Karpas-422 (cell line): ENCODE measurements around the gene PHTF1. TPM values are rescaled to one million over a fixed set of nuclear protein-coding genes. Genes with fewer than 3 reads are reported as not detected.

Source experiments
- DNase-seq: peaks from one replicate; pipeline ENCODE4 v3.0.0-alpha.2; 2015
- H2AFZ ChIP-seq: fragments of 200-600 bp; sonication (generic); 2 replicates; pipeline ENCODE4 v1.6.1; 2014; ENCODE audit warnings: antibody characterized with exemption, low read length, mixed read lengths
- H3K27ac ChIP-seq: fragments of 200-600 bp; sonication (generic); 2 replicates; pipeline ENCODE4 v1.5.1; 2014; ENCODE audit warnings: mild to moderate bottlenecking, low read length, moderate library complexity
- H3K27me3 ChIP-seq: fragments of 200-600 bp; sonication (generic); 2 replicates; pipeline ENCODE4 v1.6.1; 2014; ENCODE audit warnings: low read length, mixed read lengths
- H3K36me3 ChIP-seq: fragments of 200-600 bp; sonication (generic); 2 replicates; pipeline ENCODE4 v1.6.1; 2014; ENCODE audit warnings: low read length, mixed read lengths; ENCODE audit not compliant: insufficient read depth
- H3K4me1 ChIP-seq: fragments of 200-600 bp; sonication (generic); 2 replicates; pipeline ENCODE4 v1.6.1; 2014; ENCODE audit warnings: mild to moderate bottlenecking, low read length, mixed read lengths
- H3K4me2 ChIP-seq: fragments of 200-600 bp; sonication (generic); 2 replicates; pipeline ENCODE4 v1.6.1; 2014; ENCODE audit warnings: low read length, low read depth, mild to moderate bottlenecking; ENCODE audit not compliant: poor library complexity, severe bottlenecking
- H3K4me3 ChIP-seq: fragments of 200-600 bp; sonication (generic); 2 replicates; pipeline ENCODE4 v1.5.1; 2014; ENCODE audit warnings: mild to moderate bottlenecking, antibody characterized with exemption, low read length, mixed read lengths
- H3K79me2 ChIP-seq: fragments of 200-600 bp; sonication (generic); 2 replicates; pipeline ENCODE4 v1.6.1; 2014; ENCODE audit warnings: mild to moderate bottlenecking, low read length, mixed read lengths
- H3K9ac ChIP-seq: fragments of 200-600 bp; sonication (generic); 2 replicates; pipeline ENCODE4 v1.6.0; 2014; ENCODE audit warnings: low read length
- H3K9me2 ChIP-seq: fragments of 200-600 bp; sonication (generic), shearing (Covaris generic); replicated peaks from 2 replicates; pipeline ENCODE4 v1.6.0; 2014; ENCODE audit warnings: mild to moderate bottlenecking, low read length, moderate library complexity; ENCODE audit not compliant: insufficient read depth
- H3K9me3 ChIP-seq: fragments of 300-700, 200-600 bp; sonication (generic); 2 replicates; pipeline ENCODE4 v1.6.1; 2014; ENCODE audit warnings: low read length, mixed read lengths
- H4K20me1 ChIP-seq: fragments of 200-600 bp; sonication (generic); 2 replicates; pipeline ENCODE4 v1.6.1; 2014; ENCODE audit warnings: mild to moderate bottlenecking, antibody characterized with exemption, low read length, low read depth; ENCODE audit not compliant: insufficient read depth
- total RNA-seq: library from RNA; depleted of rRNA; stranded (reverse); fragments of >200 nt; shearing (Covaris generic); gene quantifications from 2 replicates; pipeline ENCODE4 v1.2.3, GENCODE V29; 2014; ENCODE audit warnings: low replicate concordance

PHTF1 gene
- total RNA-seq, 1 experiment from 2014 or later, result 53.1 TPM

DNA sequence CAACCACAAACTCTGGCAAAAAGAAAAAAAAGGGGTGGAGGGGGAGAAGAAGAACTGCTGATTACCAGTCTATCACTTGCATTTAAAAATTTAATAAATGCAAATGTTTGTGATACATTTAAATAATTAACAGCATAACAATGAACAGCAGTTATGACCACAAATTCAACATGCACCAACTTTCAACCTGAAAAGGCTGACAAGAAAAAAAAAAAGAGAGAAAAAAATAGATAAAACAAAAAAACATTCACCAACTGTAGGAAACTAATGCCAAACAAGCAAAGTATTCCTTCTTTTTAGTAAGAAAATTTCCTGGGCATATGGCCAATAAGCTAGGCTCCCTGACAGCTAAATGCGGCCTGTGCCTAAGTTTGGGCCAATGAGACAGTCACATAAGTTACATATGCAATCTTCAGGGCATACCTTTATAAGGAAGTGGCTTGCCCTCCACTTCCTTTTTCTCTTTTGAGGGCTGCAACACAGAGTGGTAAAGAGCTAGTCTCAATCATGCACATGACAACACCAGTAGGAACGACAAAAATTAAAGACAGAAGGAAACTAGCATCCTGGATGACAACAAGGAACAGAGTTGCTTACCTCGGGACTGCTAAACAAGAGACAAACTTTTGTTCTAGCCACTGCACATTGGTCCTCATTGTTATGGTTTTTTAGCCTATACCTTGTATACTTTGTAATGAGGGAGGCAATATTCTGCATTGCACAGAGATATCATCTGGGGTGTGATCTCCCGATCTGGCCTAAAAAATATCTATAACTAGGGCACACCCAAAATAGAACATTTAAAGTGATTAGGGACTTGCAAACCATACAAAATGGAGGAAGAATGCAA, 24.2 kb upstream of the PHTF1 start:
- H3K4me3 ChIP-seq, result no peak overlapping the region
- H3K9me3 ChIP-seq, result no peaks in the 10 kb centered on the region
- H4K20me1 ChIP-seq, result no peaks in the 10 kb centered on the region
- peak overlapping the region; percentile 29; the same call in 1 of the 2 replicates for H3K27ac ChIP-seq
- no peak overlapping the region for H3K9ac ChIP-seq
- H3K27me3 ChIP-seq, result no peaks in the 10 kb centered on the region
- no peaks in the 10 kb centered on the region for H3K9me2 ChIP-seq
- peak overlapping the region; percentile 15 for H3K4me2 ChIP-seq
- H2AFZ ChIP-seq, result no peak overlapping the region
- peaks cover 48% of the 10 kb centered on the region for H3K4me1 ChIP-seq
- H3K36me3 ChIP-seq, result no peaks in the 10 kb centered on the region
- DNase-seq, result peak; percentile 76
- peaks cover 96% of the 10 kb centered on the region for H3K79me2 ChIP-seq

DNA sequence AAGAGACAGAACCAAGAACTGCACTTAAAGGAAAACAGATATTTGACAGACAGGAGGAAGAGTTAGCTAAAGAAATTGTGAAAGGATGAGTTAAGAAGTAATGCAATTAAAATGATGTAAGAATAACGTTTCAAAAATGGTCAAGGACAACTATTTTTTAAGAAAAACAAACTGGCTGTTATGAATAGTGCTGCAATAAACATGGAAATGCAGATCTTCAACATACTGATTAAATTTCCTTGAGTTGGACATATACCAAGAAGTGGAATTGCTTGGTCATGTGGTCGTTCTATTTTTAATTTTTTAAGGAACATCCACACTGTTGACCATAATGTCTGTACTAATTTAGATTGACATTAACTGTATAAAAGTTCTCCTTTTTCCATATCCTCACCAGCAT, 23.1 kb upstream of the PHTF1 start:
- Histone ChIP-seq H4K20me1 (no peaks in the 10 kb centered on the region), H3K27ac (no peak overlapping the region), H3K9me3 (no peaks in the 10 kb centered on the region), H3K9ac (no peak overlapping the region), H3K9me2 (no peaks in the 10 kb centered on the region), H3K79me2 (peaks cover 87% of the 10 kb centered on the region), H3K36me3 (no peaks in the 10 kb centered on the region), H3K27me3 (no peaks in the 10 kb centered on the region), H2AFZ (no peak overlapping the region), H3K4me1 (peaks cover 48% of the 10 kb centered on the region), H3K4me3 (no peak overlapping the region), H3K4me2 (no peak overlapping the region)
- DNase-seq, result no peak

DNA sequence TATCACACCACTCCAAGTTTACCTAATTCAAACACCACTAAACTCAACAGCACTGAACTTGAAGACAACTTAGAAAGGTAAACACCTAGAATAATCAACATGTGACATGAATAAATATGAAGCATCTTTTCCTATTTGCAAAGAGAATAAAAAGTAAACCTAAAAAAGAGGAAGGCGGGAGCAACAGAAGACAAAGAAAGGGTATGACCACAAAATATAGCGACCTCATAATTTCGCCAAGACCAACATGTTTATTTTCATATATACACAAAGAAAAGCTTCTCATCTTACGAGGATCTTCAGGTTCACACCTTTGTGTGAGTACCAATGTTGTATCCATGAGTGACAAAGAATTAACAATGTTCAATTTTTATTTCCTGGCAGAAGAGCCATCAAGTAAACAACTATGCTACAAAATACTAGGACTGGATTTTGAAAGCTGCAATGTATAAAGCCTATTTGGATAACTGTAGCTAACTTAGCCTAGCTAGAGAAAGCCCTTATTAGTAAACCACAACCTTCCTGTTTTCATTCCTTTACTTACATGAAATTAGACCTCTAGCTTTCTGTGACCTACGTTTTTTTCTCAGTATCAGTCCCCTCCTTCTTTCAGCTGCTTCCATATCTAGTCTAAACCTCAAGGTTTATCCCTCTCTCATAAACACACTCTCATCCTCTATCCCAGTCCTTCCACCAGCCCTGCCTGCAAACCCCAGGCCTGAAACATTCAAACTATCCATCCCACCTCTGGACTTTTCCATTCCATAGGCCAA, 21.3 kb upstream of the PHTF1 start:
- no peak for DNase-seq
- Histone ChIP-seq H3K9me2 (no peaks in the 10 kb centered on the region), H2AFZ (no peak overlapping the region), H3K4me2 (no peak overlapping the region), H3K27me3 (no peaks in the 10 kb centered on the region), H4K20me1 (no peaks in the 10 kb centered on the region), H3K79me2 (peaks cover 70% of the 10 kb centered on the region), H3K9me3 (no peaks in the 10 kb centered on the region), H3K36me3 (peaks cover 3% of the 10 kb centered on the region; the same call in 1 of the 2 replicates), H3K4me3 (no peak overlapping the region), H3K4me1 (peaks cover 40% of the 10 kb centered on the region), H3K27ac (no peak overlapping the region), H3K9ac (no peak overlapping the region)

DNA sequence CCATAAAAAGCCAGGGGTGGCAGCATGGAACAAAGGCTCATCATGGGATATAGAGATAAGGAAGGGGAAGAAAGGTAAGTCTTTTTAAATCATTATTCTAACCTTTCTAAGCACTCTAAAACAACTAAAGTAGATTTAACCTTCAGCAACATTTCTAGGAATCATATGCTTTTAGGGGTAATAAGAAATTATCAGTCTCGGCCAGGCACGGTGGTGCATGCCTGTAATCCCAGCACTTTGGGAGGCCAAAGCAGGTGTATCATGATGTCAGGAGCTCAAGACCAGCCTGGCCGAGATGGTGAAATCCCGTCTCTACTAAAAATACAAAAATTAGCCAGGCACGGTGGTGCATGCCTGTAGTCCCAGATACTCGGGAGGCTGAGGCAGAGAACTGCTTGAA, 20.3 kb upstream of the PHTF1 start:
- no peak for DNase-seq
- no peaks in the 10 kb centered on the region for H3K9me3 ChIP-seq
- H3K9ac ChIP-seq, result no peak overlapping the region
- no peak overlapping the region for H2AFZ ChIP-seq
- H3K36me3 ChIP-seq, result peaks cover 3% of the 10 kb centered on the region; the same call in 1 of the 2 replicates
- H4K20me1 ChIP-seq, result no peaks in the 10 kb centered on the region
- peaks cover 63% of the 10 kb centered on the region for H3K79me2 ChIP-seq
- no peaks in the 10 kb centered on the region for H3K9me2 ChIP-seq
- H3K27me3 ChIP-seq, result no peaks in the 10 kb centered on the region
- no peak overlapping the region for H3K4me2 ChIP-seq
- H3K4me1 ChIP-seq, result peaks cover 39% of the 10 kb centered on the region
- no peak overlapping the region for H3K4me3 ChIP-seq
- no peak overlapping the region for H3K27ac ChIP-seq

DNA sequence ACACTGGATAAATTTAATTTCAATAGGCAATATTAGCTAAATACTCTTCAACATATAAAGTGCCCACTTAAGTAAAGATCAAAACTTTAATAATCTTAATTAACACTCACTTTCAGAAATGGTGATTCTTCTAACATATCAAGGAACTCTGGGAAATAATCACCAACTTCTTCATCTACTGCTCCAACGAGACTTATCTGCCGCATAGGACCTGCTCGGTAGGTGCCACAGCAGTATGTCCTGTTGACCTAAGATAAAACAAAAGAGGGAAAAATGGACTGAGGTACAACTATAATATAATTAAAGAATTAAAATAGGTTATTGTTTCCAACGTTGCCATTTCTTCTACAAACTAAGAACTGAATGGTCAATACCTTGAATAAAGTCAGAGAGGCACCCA, 18.3 kb upstream of the PHTF1 start:
- peaks cover 50% of the 10 kb centered on the region for H3K79me2 ChIP-seq
- no peaks in the 10 kb centered on the region for H3K9me2 ChIP-seq
- no peak overlapping the region for H3K9ac ChIP-seq

DNA sequence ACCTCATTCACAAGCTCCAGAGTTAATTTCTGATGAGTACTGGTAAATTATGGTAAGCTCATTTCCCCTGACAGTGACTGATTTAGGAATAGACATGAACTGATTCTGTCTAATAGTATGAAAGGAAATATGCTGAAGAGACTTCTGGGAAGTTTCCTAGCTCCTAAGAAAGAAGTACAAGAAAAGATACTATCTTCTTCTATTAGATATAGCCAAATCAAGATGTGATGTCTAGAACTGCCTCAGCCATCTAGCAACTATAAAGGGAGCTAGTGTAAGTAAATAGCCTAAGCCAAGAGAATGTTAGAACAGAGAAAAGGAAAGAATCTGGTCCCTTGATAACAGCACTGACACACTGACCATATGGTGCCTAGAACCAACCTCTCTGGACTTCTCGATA, 10.7 kb upstream of the PHTF1 start:
- no peaks in the 10 kb centered on the region for H3K27me3 ChIP-seq
- H3K27ac ChIP-seq, result no peak overlapping the region
- peaks cover 13% of the 10 kb centered on the region for H3K36me3 ChIP-seq
- H3K9me3 ChIP-seq, result no peaks in the 10 kb centered on the region
- no peak overlapping the region for H3K9ac ChIP-seq
- H2AFZ ChIP-seq, result no peak overlapping the region
- no peak overlapping the region for H3K4me3 ChIP-seq
- peaks cover 34% of the 10 kb centered on the region for H3K4me1 ChIP-seq
- peak overlapping the region; percentile 7 for H3K4me2 ChIP-seq
- peaks cover 38% of the 10 kb centered on the region for H3K79me2 ChIP-seq
- H4K20me1 ChIP-seq, result no peaks in the 10 kb centered on the region
- no peak for DNase-seq
- no peaks in the 10 kb centered on the region for H3K9me2 ChIP-seq

More for the DNA sequence above, 18.3 kb upstream of the PHTF1 start:
- Histone ChIP-seq H3K9me3 (no peaks in the 10 kb centered on the region), H3K27me3 (no peaks in the 10 kb centered on the region), H3K27ac (no peak overlapping the region), H2AFZ (no peak overlapping the region), H3K4me2 (no peak overlapping the region), H3K4me3 (no peak overlapping the region), H4K20me1 (no peaks in the 10 kb centered on the region), H3K4me1 (peaks cover 27% of the 10 kb centered on the region), H3K36me3 (peaks cover 3% of the 10 kb centered on the region; the same call in 1 of the 2 replicates)
- DNase-seq, result no peak

DNA sequence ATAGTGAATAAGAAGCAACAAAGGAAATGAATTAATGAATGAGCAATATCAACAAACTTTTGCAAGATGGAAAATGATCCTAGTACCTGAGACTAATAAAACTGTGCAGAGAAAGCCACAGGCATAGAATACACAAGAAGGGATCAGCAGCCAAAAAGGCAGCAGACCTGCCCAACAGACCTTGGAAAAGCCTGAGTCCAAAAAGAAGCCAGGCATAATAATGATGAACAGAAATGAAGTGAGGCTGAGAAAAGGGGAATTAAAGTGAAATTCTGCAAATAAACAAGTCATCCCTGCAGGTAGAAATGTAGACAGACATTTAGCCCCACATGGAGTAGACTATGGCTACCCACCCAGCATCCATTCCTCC, 10.3 kb upstream of the PHTF1 start:
- Histone ChIP-seq H3K79me2 (peaks cover 38% of the 10 kb centered on the region), H2AFZ (no peak overlapping the region), H3K27me3 (no peaks in the 10 kb centered on the region), H3K9ac (no peak overlapping the region), H4K20me1 (no peaks in the 10 kb centered on the region), H3K27ac (no peak overlapping the region), H3K36me3 (peaks cover 13% of the 10 kb centered on the region), H3K4me3 (no peak overlapping the region), H3K4me2 (peak overlapping the region; percentile 7), H3K9me2 (no peaks in the 10 kb centered on the region), H3K4me1 (peaks cover 34% of the 10 kb centered on the region), H3K9me3 (no peaks in the 10 kb centered on the region)
- DNase-seq, result no peak

DNA sequence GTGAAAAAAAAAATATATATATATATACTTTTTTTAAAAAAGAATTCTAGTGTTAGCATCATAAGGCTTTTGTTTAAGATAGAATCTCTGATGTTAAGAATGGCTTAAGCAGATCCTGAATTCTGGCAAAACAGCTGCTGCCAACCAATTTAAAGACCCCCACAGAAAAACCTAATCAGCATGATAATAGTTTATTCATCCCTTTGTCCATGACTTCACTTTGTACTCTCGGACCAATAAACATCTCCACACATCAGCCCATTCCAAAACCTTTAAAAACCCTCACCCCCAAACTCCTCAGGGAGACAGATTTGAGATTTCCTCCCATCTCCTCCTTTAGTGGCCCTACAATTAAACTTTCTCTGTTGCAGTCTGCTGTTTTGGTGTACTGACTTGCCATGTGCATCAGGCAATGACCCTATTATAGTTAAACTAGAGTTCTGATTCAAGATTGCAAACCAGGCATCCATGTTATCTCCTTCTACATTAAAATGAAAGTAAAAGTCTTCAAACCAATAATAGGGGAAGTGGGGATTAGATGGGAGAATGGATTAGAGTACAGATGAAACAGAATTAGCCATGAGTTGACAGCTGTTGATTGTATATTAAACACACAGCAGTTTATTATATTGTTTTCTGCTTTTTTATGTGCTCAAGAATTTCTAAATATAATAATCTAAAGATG, 9.8 kb upstream of the PHTF1 start:
- Histone ChIP-seq H3K27ac (no peak overlapping the region), H3K79me2 (peaks cover 37% of the 10 kb centered on the region), H3K9me3 (no peaks in the 10 kb centered on the region)

More for the DNA sequence above, 9.8 kb upstream of the PHTF1 start:
- Histone ChIP-seq H3K36me3 (peaks cover 13% of the 10 kb centered on the region), H3K4me1 (peaks cover 34% of the 10 kb centered on the region), H3K27me3 (no peaks in the 10 kb centered on the region), H3K4me2 (peak overlapping the region; percentile 7), H3K4me3 (no peak overlapping the region), H4K20me1 (no peaks in the 10 kb centered on the region), H3K9me2 (no peaks in the 10 kb centered on the region), H2AFZ (no peak overlapping the region), H3K9ac (no peak overlapping the region)
- DNase-seq, result no peak
